Progenitor cell of endocrine pancreas (in vitro differentiated cells): ENCODE data around the gene PHOX2A. TPM values are rescaled to one million over a fixed set of nuclear protein-coding genes. Genes with fewer than 3 reads are reported as not detected.

ENCODE experiments used
- DNase-seq: peaks from one replicate; pipeline ENCODE4 v3.0.0; 2021; ENCODE audit warnings: low spot score; ENCODE audit not compliant: unreplicated experiment
- H3K27ac Mint-ChIP-seq: 2 replicates; pipeline ENCODE4 v1.8.0; 2021; ENCODE audit warnings: mild to moderate bottlenecking, moderate library complexity, mixed read lengths
- H3K27me3 Mint-ChIP-seq: 2 replicates; pipeline ENCODE4 v1.8.0; 2021; ENCODE audit warnings: mixed read lengths
- H3K36me3 Mint-ChIP-seq: 2 replicates; pipeline ENCODE4 v1.8.0; 2022; ENCODE audit warnings: mixed read lengths; ENCODE audit not compliant: insufficient read depth
- H3K4me1 Mint-ChIP-seq: 2 replicates; pipeline ENCODE4 v1.8.0; 2021; ENCODE audit warnings: low read depth, mixed read lengths
- H3K4me3 Mint-ChIP-seq: 2 replicates; pipeline ENCODE4 v1.8.0; 2021; ENCODE audit warnings: low read depth, mild to moderate bottlenecking, moderate library complexity, mixed read lengths
- H3K9me3 Mint-ChIP-seq: 2 replicates; pipeline ENCODE4 v1.8.0; 2021; ENCODE audit warnings: low read depth, mixed read lengths
- total RNA-seq: library from RNA; stranded (reverse); gene quantifications from 2 replicates; pipeline ENCODE4 v1.2.1, GENCODE V29; 2021
- TF ChIP-seq, protein P1 (sequence below): fragments of 200-600 bp; sonication (generic); IDR thresholded peaks from one replicate; pipeline ENCODE4 v1.5.0; 2021; ENCODE audit warnings: antibody characterized with exemption, mild to moderate bottlenecking; ENCODE audit not compliant: unreplicated experiment

The PHOX2A gene
- total RNA-seq, 1 donor from 2014 or later = not detected

DNA sequence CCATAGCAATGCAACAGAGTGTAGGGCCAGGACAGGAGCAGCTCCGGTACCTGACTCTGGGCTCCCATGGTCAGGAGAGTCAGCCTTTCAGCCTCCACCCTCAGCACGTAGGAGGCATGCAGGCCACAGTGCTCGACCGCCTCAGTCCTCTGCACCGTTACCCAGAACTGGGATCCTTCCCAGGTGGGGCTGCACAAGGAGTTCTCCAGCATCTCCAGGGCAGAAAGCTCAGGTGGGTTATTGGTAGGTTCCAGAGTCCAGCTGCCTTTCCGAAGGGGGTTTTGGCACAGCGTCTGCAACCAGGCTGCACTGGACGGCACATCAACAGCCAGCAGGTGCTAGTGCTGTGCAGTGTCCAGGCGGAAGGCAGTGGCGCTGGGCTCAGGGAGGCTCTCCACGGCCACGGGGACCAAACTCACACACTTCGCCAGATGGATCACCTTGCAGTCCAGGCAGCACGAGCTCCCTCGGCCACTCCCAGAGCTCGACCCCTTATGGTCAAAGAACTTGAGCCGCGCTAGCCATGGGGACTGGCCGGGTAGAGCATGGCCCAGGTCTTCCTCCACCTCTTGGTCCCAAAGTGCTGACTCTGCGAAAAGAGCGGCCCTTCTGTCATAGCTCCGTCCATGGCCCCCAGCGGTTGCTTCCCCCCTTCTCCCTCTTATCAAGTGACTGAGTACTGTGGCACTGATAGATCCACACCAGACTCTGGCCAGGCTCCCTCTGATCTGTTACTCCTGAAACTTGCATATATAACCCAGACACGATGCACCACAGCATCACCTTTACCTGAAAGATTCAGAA is 6.9 kb upstream of the PHOX2A start:
- Mint-ChIP-seq H3K9me3 (no peaks in the 10 kb centered on the region), H3K36me3 (no peaks in the 10 kb centered on the region), H3K27me3 (peaks cover 46% of the 10 kb centered on the region), H3K4me1 (no peaks in the 10 kb centered on the region), H3K27ac (no peak overlapping the region), H3K4me3 (no peak overlapping the region)
- TF ChIP-seq, protein P1, sequence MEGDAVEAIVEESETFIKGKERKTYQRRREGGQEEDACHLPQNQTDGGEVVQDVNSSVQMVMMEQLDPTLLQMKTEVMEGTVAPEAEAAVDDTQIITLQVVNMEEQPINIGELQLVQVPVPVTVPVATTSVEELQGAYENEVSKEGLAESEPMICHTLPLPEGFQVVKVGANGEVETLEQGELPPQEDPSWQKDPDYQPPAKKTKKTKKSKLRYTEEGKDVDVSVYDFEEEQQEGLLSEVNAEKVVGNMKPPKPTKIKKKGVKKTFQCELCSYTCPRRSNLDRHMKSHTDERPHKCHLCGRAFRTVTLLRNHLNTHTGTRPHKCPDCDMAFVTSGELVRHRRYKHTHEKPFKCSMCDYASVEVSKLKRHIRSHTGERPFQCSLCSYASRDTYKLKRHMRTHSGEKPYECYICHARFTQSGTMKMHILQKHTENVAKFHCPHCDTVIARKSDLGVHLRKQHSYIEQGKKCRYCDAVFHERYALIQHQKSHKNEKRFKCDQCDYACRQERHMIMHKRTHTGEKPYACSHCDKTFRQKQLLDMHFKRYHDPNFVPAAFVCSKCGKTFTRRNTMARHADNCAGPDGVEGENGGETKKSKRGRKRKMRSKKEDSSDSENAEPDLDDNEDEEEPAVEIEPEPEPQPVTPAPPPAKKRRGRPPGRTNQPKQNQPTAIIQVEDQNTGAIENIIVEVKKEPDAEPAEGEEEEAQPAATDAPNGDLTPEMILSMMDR = no peak
- DNase-seq = no peak

DNA sequence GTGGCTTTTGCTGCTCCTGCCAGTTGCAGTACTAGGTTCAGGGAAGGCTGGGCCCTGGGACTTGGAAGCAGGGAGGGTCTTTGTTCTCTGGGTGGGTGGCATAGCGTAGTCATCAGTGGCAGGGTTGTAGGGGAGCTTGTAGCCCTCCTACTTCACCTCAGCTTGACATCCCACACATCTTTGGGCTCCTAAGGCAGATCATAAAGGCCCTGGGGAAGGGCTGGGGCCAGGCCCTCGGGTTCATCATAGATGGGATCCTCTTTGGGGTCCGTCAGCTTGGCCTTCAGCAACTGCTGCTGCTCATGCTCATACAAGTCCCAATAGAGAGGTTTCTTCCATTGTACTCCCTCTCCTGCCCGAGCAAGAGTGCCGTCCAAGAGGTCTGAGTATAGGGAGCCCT is 6.0 kb upstream of the PHOX2A start:
- Mint-ChIP-seq H3K27me3 (peaks cover 39% of the 10 kb centered on the region), H3K4me3 (no peak overlapping the region), H3K36me3 (no peaks in the 10 kb centered on the region), H3K4me1 (no peaks in the 10 kb centered on the region), H3K9me3 (no peaks in the 10 kb centered on the region), H3K27ac (no peak overlapping the region)
- TF ChIP-seq, protein P1 = no peak
- no peak for DNase-seq

GRCh38 chr11:72247584-72247983 is 3.6 kb upstream of the PHOX2A start:
- Mint-ChIP-seq H3K36me3 (no peaks in the 10 kb centered on the region), H3K4me3 (no peak overlapping the region), H3K27ac (no peak overlapping the region), H3K27me3 (peaks cover 41% of the 10 kb centered on the region), H3K9me3 (no peaks in the 10 kb centered on the region), H3K4me1 (peaks cover 6% of the 10 kb centered on the region)
- TF ChIP-seq, protein P1 = no peak
- DNase-seq = no peak

- peaks cover 47% of the 10 kb centered on the region for H3K27me3 Mint-ChIP-seq
These were observed 1.4 kb upstream of the PHOX2A start for GRCh38 chr11:72245263-72245816.

More at GRCh38 chr11:72245263-72245816, 1.4 kb upstream of the PHOX2A start:
- TF ChIP-seq, protein P1 = no peak
- H3K27ac Mint-ChIP-seq = no peak overlapping the region
- H3K9me3 Mint-ChIP-seq = no peaks in the 10 kb centered on the region
- H3K4me3 Mint-ChIP-seq = no peak overlapping the region
- H3K4me1 Mint-ChIP-seq = peaks cover 7% of the 10 kb centered on the region
- DNase-seq = no peak
- peaks cover 2% of the 10 kb centered on the region for H3K36me3 Mint-ChIP-seq
